Endometrium (tissue), 2 donors: ENCODE data around the gene TNFAIP6.
A peak's percentile ranks its signal among the peaks of the same experiment; 100 is the strongest.
"Not testable (repeated sequence)": the region's sequence is repeated elsewhere in the genome, so short reads cannot be mapped to it uniquely, and the experiment has no call there.

Experiments
- FAIRE-seq: peaks from 2 replicates; lab custom pipeline; 2012; peaks lifted over from hg19 to GRCh38; lab: Jason Lieb, UNC
- donor health status: control.
- donor health status: control.

The TNFAIP6 gene, protein sequence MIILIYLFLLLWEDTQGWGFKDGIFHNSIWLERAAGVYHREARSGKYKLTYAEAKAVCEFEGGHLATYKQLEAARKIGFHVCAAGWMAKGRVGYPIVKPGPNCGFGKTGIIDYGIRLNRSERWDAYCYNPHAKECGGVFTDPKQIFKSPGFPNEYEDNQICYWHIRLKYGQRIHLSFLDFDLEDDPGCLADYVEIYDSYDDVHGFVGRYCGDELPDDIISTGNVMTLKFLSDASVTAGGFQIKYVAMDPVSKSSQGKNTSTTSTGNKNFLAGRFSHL

DNA sequence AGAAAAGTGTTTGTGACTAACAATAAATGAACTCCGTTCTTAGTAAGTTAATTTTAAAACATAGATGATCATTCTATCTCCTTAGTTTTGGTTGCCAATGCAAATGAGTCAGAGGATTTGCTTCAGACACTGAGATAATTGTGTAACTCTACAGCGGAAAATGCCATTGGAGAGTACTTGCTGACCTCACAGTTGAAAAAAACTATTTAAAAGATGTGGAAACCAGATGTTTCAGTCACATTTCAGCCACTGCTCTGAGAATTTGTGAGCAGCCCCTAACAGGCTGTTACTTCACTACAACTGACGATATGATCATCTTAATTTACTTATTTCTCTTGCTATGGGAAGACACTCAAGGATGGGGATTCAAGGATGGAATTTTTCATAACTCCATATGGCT is at the start of gene TNFAIP6:
Gene TNFAIP6 (plus strand): TSS at position 234 of the 400 bp plus-strand sequence. CDS start 75 bp downstream, at position 309.
- FAIRE-seq: peak; percentile 94

DNA sequence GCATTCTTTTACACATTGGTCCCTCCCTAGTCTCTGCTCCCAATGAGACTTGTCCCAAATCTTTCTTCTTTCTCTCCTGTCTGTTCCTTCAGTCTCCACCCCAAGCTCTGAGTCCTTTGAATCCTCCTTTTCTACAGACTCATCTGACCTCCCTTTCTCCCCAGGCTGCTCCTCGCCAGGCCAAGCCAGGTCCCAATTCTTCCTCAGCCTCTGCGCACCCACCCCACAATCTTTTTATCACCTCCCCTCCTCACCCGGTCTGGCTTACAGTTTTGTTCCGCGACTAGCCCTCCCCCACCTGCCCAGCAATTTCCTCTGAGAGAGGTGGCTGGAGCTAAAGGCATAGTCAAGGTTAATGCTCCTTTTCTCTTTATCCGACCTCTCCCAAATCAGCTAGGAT is 47.1 kb upstream of the TNFAIP6 start:
- not testable (repeated sequence) for FAIRE-seq

GRCh38 chr2:151312440-151312839 is 45.0 kb upstream of the TNFAIP6 start:
- not testable (repeated sequence) for FAIRE-seq

- no peak for FAIRE-seq
Measured at GRCh38 chr2:151315381-151315903, 42.0 kb upstream of the TNFAIP6 start.

- FAIRE-seq: no peak
Measured at GRCh38 chr2:151325581-151326095, 31.8 kb upstream of the TNFAIP6 start.

- FAIRE-seq: peak; percentile 21
Measured at GRCh38 chr2:151326554-151326953, 30.8 kb upstream of the TNFAIP6 start.

DNA sequence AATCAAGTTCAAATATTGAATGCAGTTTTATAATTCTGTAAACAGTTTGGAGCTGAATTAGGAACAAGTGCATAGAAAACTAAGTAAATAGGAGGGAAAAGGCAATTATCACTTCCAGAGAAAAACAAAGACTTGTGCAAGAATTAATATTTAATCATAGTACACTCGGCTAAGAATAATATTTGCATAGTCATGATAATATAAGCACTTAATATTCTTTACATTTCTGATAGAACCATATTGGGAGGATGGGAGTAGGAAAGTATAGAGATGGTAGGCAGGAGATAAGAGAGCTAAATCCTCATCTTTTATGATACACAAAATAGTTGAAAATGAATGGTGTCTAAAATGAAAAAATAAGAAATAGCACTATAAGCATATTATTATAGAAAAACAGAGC is 27.4 kb upstream of the TNFAIP6 start:
- no peak for FAIRE-seq

DNA sequence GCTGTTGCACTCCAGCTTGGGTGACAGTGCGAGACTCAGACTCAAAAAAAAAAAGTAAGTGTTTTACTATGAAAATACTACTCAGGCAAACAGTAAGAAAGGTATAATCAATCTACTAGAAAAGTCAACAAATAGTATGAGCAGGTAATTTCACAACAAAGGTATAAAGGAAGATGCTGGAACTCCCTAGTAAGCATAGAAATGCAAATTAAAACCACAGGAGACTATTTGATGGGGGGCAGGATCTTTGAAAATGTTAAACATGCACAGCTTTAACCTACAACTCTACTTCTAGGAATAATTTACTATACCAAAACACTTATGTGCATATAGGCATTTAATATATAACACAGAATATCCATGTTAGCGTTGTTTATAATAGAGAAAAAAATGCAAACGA is 24.3 kb upstream of the TNFAIP6 start:
- no peak for FAIRE-seq

DNA sequence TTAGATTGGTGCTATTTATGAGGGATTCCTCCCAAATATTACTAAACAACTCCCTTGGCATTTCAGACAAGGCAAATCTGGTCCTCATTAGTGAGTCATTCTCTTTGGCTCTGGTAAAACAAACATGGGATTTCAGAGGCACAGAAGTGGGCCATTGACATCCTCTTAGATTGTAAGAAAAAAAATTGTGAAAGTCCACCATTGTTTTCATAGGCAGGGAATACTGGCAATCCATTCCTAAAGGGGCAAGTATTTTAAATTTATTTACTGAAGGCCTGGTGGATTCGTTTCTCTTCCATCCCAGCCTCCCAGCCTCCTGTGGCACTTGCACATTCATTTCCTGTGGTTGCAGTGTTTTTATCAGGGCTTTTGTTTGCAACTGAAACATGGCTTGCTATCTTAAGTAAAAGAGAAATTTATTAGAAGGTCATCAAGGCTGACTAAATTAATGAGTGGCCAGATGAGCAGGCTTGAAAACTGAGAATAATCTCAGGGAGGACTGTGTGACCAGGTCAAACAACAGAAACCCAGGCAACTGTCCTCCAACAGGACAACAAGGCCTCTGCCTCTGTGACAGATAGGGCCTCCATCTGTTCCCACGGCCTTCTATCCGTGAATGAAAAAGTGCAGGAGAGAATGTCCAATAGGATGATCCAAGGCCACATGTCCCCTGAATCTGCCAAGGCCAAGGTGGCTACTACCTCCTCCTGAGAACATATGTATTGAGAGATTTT is 23.1 kb upstream of the TNFAIP6 start:
- FAIRE-seq: no peak

- no peak for FAIRE-seq
Measured at GRCh38 chr2:151336863-151337371, 20.5 kb upstream of the TNFAIP6 start.

GRCh38 chr2:151337643-151338042 is 19.7 kb upstream of the TNFAIP6 start:
- FAIRE-seq: no peak

DNA sequence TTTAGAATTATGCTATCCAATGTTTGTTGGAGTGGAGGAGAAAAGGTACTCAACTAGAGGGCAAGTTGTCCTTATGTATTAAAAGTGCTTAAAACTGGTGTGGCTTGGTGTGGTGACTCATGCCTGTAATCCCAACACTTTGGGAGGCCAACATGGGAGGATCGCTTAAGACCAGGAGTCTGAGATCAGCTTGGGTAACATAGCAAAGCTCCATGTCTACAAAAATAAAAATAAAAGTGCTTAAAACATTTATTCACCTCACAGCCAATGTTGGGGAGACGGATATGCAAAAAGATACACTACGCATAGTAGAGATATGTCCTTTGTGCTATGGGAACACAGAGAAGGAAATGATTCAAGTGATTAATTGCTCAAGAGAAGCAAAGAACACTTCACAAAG is 19.3 kb upstream of the TNFAIP6 start:
- FAIRE-seq: no peak

GRCh38 chr2:151343073-151343472 is 14.3 kb upstream of the TNFAIP6 start:
- no peak for FAIRE-seq

DNA sequence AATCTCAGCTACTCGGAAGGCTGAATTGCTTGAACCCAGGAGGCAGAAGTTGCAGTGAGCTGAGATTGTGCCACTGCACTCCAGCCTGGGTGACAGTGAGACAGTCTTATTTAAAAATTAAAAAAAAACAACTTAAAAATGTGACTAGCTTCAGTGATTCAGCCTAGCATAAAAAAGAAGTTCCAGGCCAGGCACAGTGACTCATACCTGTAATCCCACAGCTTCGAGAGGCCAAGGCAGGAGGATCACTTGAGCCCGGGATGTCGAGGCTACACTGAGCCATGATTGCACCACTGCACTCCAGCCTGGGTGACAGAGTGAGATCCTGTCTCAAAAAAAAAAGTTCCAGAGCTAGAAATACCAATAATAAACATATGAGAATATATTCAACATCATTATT is 13.2 kb upstream of the TNFAIP6 start:
- FAIRE-seq: not testable (repeated sequence)

GRCh38 chr2:151344906-151345305 is 12.5 kb upstream of the TNFAIP6 start:
- no peak for FAIRE-seq

DNA sequence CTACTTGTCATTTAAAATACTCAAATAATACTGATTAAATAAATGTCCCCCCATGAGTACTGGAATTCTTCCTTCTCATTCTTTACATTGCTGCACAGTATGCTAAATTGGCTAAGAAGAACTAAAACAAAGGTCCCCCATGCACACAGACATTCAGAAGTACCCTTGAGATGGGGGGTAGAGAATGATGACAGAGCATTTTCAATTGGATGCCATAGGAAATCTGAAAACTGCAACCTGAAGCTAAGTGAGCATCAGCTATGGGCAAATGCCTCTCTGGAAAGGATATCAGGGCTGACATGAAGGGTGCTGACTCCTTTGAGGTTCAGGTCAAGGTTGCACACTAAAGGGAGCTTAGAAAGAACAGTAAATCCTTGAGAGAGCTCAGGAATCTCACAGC is 10.1 kb upstream of the TNFAIP6 start:
- FAIRE-seq: no peak

GRCh38 chr2:151347906-151348305 is 9.5 kb upstream of the TNFAIP6 start:
- FAIRE-seq: no peak

DNA sequence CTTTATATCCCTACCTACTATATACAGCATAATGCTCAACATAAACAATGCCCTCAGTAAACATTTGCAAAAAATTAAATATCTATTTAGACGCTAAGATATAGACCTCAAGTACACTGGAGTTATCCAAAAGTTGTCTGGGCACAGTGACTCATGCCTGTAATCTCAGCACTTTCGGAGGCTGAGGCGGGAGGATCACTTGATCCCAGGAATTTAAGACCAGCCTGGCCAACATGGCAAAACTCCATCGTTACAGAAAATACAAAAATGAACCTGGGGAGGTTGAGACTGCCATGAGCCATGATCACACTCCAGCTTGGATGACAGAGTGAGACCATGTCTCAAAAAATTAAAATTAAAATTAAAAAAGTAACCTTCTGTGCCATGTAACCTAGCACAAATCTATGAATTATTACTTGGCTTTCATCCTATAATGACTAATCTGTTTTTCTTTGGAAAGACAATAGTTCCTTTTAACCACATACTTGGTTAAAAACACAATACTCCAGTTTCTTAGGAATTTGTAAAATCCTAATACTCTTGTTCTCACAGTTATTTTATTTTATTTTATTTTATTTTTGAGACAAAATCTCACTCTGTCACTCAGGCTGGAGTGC is 6.7 kb upstream of the TNFAIP6 start:
- FAIRE-seq: no peak

DNA sequence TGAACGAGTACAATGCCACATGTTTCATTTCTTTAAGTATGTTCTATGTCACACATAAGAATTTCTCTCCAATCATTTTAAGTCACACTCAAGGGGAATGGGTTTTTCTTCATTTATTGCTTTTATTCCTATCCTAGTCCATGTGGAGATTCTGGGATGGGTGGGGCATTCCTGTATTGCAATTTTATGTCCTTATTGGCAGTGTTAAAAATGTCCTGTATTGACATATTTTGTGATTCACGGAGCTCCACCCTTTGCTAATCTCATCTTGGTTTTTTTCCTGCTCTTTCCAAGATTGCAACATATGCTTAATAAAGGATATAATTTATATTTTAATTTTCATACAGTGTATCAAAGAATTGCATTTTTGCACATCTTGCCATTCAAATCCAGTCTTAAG is 3.4 kb upstream of the TNFAIP6 start:
- FAIRE-seq: no peak

DNA sequence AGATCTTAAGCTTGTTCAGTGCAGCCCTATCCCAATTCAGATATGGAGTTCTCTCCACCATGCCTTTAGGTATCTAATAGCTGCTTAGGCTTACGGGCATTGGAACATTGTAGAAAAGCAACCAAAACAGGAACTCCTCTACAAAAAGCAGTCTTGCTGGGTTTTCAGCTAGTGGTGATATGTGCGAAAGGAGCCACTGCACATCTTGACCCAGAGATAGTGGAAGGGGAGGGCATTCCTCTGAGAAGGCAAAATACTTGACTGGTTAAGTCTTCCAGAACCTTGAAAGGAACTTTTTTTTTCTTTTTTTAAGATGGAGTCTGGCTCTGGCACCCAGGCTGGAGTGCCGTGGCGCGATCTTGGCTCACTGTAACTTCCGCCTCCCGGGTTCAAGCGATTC is 2.6 kb upstream of the TNFAIP6 start:
- no peak for FAIRE-seq

GRCh38 chr2:151358166-151358970 is 976 bp downstream of the TNFAIP6 start:
- FAIRE-seq: no peak
